HG03108 (cell line): ENCODE measurements around the gene HOXD4.

ENCODE experiments used
- ATAC-seq: cut with Tn5 transposase; IDR thresholded peaks from one replicate; pipeline ENCODE4 v1.9.1; 2021; ENCODE audit warnings: moderate library complexity; ENCODE audit not compliant: unreplicated experiment

Gene HOXD4

GRCh38 chr2:176151442-176152287 lies at the start of gene HOXD4:
Gene HOXD4, plus strand, starts transcription at chr2:176151550. Its CDS starts 84 bp downstream, at chr2:176151634.
- ATAC-seq, result no peak

- no peak for ATAC-seq
These were observed 49.5 kb upstream of the HOXD4 start for GRCh38 chr2:176101842-176102241.

DNA sequence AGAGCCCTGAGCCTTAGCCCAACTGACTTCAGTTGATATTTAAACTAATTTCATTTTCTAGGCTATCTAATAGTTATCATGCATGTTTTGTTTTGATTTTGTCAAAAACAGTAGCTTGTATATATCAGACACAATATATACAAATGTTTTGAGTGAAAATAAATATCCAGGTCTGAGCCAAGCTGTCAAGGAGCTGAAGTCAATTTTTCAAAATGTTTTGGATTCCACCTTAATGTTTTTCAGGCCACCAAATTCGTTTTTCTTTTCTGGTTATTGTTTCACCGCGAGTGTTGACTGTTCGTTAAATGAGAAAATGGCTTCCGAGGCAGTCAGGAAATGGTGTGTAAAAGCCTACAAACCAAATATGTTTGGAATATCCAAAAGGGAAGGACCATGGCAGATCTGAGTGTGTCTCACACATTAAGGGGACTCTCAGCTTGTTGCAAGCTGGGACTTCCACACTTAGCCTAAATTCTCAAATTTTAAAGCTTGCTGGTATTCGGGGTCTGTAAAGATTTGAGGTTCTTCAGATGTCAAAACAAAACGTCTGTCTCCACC lies 49.0 kb upstream of the HOXD4 start:
- no peak for ATAC-seq

GRCh38 chr2:176103194-176103593 lies 48.2 kb upstream of the HOXD4 start:
- no peak for ATAC-seq

DNA sequence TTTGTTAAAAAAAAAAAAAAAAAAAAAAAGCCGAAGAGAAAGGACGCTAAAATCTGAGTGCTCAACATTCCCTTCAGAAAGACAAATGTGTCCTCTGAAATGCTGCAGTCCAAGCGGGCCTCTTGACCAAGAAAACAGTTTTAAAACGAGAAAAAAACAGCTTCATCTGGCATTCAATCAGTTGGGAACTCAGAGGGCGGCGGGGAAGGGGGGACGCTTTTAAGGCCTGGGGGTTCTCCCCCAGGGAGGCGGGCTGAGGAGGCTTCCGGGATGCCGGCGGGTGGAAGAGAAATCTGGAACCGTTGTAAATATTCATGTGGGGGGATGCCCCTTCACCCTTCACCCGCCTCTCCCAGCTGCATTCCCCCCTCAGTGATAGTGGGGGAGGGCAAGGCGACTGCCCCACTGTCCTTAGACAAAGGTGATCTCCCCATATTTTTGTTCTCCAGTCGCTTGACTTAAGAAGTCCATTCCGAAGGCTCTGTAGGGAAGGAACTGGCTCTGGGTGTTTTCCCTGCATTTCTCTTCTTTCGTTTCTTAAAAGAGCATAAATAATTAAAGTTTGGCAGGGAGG lies 47.5 kb upstream of the HOXD4 start:
- no peak for ATAC-seq

DNA sequence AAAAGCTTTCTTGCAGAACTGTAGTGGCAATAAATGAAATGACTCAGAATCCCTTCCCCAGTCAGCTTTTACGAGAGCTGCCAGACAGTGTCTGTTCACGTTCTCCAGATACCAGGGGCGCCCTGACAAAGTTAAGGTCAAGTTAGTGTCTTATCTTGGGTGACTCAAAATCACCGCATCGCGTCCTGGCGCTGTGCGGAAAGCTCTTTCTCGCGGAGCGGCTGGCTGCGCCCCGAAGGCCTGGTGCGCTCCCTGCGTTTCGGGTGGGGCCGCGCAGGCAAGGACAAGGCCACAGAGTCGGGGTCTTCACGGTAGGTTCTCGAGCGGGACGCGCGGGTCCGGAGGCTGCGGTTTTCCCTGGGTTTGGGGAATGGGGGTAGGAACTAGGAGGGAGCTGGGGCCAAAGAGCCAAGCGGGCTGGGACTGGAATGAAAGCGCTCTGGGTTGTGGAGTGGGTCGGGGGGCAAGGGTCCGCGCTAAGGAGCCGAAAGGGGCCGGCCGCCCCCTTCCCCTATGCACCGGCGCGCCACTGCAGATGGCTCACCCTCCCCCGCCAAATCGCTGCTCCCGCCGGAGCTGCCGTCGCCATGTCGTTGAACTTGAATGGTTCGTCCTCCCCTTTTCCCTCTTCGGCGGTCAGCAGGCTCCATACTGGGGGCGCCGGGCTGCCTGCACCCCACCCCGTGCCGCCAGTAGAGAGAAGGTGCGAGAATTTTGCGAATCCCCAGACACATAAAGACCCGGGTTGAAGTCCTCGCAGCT lies 46.9 kb upstream of the HOXD4 start:
- ATAC-seq, result no peak

DNA sequence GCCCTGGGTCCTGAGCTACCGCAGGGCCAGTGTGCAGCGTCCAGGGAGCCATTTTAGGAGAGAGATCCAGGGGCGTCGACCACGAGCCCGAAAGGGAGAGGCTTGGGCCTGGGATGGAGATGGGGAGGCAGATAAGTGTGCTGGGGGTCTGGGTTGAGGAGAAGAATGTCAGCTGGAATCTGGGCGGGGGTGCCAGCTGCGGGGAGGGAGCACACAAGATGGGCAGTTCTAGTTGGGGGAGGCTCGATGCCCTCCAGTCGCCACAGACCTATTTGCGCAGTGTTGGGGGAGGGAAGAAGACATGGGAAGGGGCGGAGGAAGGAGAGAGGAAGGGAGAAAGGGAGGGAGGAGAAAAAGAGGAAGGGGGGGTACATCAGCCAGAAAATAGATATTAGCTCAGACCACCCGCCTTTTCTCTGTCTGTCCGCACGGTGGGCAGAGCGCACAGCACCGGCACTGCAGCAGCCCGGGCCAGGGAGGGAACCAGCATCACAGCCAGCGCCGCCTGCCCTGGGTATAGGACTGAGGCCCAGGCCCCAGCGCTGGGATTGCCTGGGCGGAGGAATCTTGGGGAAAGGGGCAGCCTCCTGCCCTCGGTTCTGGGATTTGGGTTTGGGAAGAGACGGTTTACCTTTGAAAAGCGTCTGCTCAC lies 46.1 kb upstream of the HOXD4 start:
- ATAC-seq, result no peak

GRCh38 chr2:176105730-176106580 lies 45.4 kb upstream of the HOXD4 start:
- no peak for ATAC-seq

DNA sequence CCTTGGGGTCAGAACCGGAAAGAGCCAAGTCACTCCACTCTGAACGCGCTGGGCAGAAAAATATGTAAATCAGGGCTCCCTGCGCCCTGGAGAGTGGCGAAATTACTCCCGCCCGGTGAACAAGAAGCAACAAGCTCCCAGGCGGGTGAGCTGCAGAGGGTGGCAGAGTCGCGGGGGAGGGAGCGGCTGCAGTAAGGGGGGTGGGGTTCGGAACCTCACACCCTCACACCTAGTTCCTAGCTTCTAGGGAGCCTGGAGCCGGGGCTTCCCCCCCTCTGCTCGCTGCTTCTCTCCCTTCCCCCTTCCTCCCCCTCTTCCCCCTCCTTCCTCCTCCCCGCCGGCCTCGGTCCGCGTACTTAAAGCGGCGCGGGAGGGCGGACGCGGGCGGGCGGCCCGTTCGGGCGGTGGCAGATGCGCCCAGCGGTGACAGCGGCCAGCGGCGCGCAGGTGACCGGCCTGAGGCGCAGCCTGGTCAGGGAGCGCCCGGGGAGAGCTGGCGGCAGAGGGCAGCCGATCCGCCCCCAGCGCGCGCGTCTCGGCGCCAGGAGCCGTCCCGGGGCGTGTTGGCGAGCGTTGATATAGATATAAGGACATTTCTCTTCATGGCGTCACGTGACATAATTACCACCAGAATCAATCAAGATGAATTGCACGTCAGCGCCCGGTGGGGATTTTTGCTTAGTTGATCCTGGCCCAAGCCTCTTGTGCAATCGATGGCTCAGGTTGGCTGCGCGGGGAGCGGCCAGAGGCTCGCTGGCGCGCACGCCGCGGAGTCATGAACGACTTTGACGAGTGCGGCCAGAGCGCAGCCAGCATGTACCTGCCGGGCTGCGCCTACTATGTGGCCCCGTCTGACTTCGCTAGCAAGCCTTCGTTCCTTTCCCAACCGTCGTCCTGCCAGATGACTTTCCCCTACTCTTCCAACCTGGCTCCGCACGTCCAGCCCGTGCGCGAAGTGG lies 44.5 kb upstream of the HOXD4 start, which contains the start of gene HOXD11:
Gene HOXD11 (plus strand): TSS at position 700 of the 959 bp plus-strand sequence. CDS start 76 bp downstream, at position 776.
- no peak for ATAC-seq

GRCh38 chr2:176107731-176108181 lies 43.6 kb upstream of the HOXD4 start:
- ATAC-seq, result no peak

GRCh38 chr2:176109192-176109901 lies 42.0 kb upstream of the HOXD4 start:
- ATAC-seq, result no peak

- no peak for ATAC-seq
These were observed 41.4 kb upstream of the HOXD4 start for GRCh38 chr2:176109946-176110345.

DNA sequence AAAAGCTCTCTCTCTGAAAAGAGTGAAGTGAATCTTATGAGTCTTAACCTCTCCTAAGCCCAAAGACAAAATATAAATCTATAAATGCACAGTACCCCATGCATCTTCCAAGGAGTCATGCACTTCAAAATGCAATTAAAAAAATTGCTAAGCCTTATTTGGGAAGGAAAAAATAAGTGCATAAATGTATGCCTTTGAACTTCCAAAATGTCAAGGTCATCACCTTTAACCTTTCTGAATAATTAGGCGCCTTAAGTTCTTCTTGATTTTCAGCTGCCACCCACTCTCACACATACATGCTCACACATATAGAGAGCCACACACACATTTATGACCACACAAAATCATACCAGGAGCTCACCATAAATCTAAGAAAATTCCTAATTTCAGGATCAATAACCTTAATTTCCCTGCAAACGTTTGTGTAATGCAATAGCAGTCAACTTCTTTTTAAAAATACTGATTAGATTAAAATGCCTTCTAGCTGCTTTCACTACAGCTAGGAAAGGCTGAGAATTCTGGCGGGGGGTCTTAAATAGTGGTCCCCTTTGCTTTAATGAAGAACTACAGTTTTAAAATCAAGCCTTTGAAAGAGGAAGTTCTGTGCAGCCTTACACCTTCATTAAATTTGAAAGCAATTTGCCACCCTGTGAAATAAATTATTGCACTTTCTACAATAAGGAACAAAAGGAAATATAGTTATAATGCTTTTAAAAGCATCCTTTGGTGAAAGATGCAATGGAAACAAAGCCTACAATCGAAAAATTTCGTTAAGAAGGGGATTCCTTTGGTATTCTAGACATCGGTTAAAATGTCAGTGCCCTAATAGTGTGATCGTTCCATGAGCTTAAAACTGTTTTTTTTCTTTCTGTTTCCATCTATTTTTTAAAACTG lies 40.7 kb upstream of the HOXD4 start:
- ATAC-seq, result no peak

DNA sequence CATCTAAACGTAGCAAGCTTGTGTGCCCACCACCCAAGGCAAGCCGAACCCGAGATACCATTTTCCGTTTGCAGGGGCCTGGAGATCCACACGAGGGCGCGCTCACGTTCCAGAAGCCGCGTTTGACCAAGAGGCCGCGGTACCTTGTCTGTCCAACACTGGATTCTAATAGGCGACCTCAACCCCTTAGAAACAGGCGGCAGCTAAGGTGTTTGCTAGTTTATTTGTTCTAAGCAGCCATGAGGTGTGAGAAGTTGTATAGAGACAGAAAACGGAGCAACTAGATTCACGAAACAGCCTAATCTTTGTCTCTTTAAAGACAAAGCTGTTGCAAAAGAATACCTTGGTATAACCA lies 40.1 kb upstream of the HOXD4 start:
- ATAC-seq, result no peak

GRCh38 chr2:176111846-176112374 lies 39.4 kb upstream of the HOXD4 start:
- ATAC-seq, result no peak

- no peak for ATAC-seq
These were observed 38.7 kb upstream of the HOXD4 start for GRCh38 chr2:176112375-176113302.
